Measurements from ENCODE around the gene NDRG2. TPM values are rescaled to one million over a fixed set of nuclear protein-coding genes. Genes with fewer than 3 reads are reported as not detected.

The NDRG2 gene
- total RNA-seq, 3 donors from 2014 or later = 251 to 693 (median 258) TPM

- Histone ChIP-seq H3K27me3 (no peaks in the 10 kb centered on the region), H3K9me3 (no peaks in the 10 kb centered on the region), H3K27ac (no peak overlapping the region), H3K4me3 (no peak overlapping the region), H3K4me1 (no peaks in the 10 kb centered on the region), H3K36me3 (no peaks in the 10 kb centered on the region)
- no peak for TF ChIP-seq CTCF (IDR thresholded peaks at IDR 0.05)
- no peak for TF ChIP-seq POLR2AphosphoS5 (IDR thresholded peaks at IDR 0.05)
- TF ChIP-seq POLR2A (IDR thresholded peaks at IDR 0.05) = no peak
- no peak for DNase-seq (ENCODE audit: low spot score in 2 of 2)
- intact Hi-C loops (cut with DNase I; ENCODE audit: low total_unique reads) = loop anchor here (10.0 kb wide), 1 partner anchor 86 kb away; no protein-coding TSS in a partner anchor
Measured at GRCh38 chr14:21060614-21061346, 35.9 kb upstream of the NDRG2 start.

GRCh38 chr14:21059842-21060613, 35.2 kb upstream of the NDRG2 start:
- no peaks in the 10 kb centered on the region for H3K4me1 ChIP-seq
- no peak overlapping the region for H3K27ac ChIP-seq
- no peaks in the 10 kb centered on the region for H3K9me3 ChIP-seq
- DNase-seq (ENCODE audit: low spot score in 2 of 2) = no peak
- no peak overlapping the region for H3K4me3 ChIP-seq
- TF ChIP-seq POLR2AphosphoS5 (IDR thresholded peaks at IDR 0.05) (no peak), POLR2A (IDR thresholded peaks at IDR 0.05) (no peak), CTCF (IDR thresholded peaks at IDR 0.05) (no peak)
- H3K36me3 ChIP-seq = no peaks in the 10 kb centered on the region
- intact Hi-C loops (cut with DNase I; ENCODE audit: low total_unique reads) = loop anchor here (10.0 kb wide), 1 partner anchor 85 kb away; no protein-coding TSS in a partner anchor
- H3K27me3 ChIP-seq = no peaks in the 10 kb centered on the region

GRCh38 chr14:21058903-21059302, 34.0 kb upstream of the NDRG2 start:
- no peak overlapping the region for H3K27ac ChIP-seq
- no peaks in the 10 kb centered on the region for H3K9me3 ChIP-seq
- no peaks in the 10 kb centered on the region for H3K4me1 ChIP-seq
- TF ChIP-seq POLR2AphosphoS5 (IDR thresholded peaks at IDR 0.05) (no peak), CTCF (IDR thresholded peaks at IDR 0.05) (no peak), POLR2A (IDR thresholded peaks at IDR 0.05) (no peak)
- intact Hi-C loops (cut with DNase I; ENCODE audit: low total_unique reads) = no loop called here
- no peak overlapping the region for H3K4me3 ChIP-seq
- no peak for DNase-seq (ENCODE audit: low spot score in 2 of 2)
- no peaks in the 10 kb centered on the region for H3K27me3 ChIP-seq
- no peaks in the 10 kb centered on the region for H3K36me3 ChIP-seq

- DNase-seq (ENCODE audit: low spot score in 2 of 2) = no peak
- H3K4me1 ChIP-seq = no peaks in the 10 kb centered on the region
- intact Hi-C loops (cut with DNase I; ENCODE audit: low total_unique reads) = no loop called here
- TF ChIP-seq CTCF (IDR thresholded peaks at IDR 0.05) = no peak
- no peak for TF ChIP-seq POLR2A (IDR thresholded peaks at IDR 0.05)
- no peak for TF ChIP-seq POLR2AphosphoS5 (IDR thresholded peaks at IDR 0.05)
- no peaks in the 10 kb centered on the region for H3K9me3 ChIP-seq
- H3K27me3 ChIP-seq = no peaks in the 10 kb centered on the region
- no peaks in the 10 kb centered on the region for H3K36me3 ChIP-seq
- no peak within 1 kb of the TSS for H3K4me3 ChIP-seq
- H3K27ac ChIP-seq = no peak within 1 kb of the TSS
Measured at GRCh38 chr14:21057803-21058675, 33.2 kb upstream of the NDRG2 start, which contains the start of gene RNASE8. Gene RNASE8 (plus strand): TSS chr14:21057822. CDS start chr14:21057893, 71 bp downstream.

All from breast epithelium (tissue), 4 donors.